Measurements from ENCODE around the gene ACE2.

- TF ChIP-seq, protein P1, sequence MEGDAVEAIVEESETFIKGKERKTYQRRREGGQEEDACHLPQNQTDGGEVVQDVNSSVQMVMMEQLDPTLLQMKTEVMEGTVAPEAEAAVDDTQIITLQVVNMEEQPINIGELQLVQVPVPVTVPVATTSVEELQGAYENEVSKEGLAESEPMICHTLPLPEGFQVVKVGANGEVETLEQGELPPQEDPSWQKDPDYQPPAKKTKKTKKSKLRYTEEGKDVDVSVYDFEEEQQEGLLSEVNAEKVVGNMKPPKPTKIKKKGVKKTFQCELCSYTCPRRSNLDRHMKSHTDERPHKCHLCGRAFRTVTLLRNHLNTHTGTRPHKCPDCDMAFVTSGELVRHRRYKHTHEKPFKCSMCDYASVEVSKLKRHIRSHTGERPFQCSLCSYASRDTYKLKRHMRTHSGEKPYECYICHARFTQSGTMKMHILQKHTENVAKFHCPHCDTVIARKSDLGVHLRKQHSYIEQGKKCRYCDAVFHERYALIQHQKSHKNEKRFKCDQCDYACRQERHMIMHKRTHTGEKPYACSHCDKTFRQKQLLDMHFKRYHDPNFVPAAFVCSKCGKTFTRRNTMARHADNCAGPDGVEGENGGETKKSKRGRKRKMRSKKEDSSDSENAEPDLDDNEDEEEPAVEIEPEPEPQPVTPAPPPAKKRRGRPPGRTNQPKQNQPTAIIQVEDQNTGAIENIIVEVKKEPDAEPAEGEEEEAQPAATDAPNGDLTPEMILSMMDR (IDR thresholded peaks at IDR 0.05): no peak
- TF ChIP-seq POLR2A (IDR thresholded peaks at IDR 0.05): no peak
These were observed 74.9 kb downstream of the ACE2 start for GRCh38 chrX:15525664-15526416.
